ENCODE measurements around the gene IL1RAPL2.
A peak's percentile ranks its signal among the peaks of the same experiment; 100 is the strongest.
"Not testable (repeated sequence)": the region's sequence is repeated elsewhere in the genome, so short reads cannot be mapped to it uniquely, and the experiment has no call there.

The IL1RAPL2 gene

DNA sequence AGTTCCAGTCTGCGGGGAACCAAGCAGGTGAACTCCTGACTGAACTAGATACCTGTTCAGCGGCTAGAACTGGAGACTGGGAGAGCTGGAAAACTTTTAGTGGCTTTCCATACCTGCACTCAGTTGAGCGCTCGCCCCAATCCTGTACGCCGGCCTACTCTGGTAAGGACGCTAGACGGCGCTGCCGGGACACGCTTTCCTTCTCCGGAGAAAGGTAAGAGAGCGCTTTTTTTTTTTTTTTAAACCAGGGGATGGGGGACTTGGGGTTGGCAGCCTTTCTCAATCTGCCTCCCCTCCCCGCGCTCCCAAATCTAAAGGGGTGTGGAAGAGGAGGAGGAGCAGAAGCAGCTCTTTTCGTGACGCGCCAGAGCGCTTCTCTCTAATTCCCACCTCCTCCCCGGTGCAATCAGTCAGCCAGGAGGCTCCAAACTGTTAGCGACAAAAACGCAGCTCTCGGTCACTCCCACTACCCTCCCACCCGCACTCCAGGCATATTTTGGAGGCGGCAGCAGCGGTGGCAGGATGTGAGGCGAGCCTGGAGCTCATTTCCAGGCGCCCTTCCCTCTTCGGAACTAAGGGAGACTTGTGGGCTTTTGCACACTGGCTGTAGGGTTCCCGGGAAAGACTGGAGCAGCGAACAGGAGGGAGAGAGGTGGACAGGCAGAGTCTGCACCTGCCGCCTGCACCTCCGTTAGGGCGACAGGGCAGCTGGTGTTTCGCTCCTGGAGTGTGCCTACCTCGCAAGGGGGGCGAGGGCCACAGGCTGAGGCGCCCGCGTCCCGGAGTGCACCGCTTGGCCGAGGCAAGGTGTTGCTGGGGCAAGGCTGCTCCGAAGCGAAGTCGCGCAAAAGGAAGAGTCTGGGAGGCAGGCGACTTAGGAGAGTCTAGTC is at the start of gene IL1RAPL2:
IL1RAPL2 (plus strand) TSS at position 409 of the 890 bp plus-strand sequence.
- peak; percentile 4 to 6 for DNase-seq

DNA sequence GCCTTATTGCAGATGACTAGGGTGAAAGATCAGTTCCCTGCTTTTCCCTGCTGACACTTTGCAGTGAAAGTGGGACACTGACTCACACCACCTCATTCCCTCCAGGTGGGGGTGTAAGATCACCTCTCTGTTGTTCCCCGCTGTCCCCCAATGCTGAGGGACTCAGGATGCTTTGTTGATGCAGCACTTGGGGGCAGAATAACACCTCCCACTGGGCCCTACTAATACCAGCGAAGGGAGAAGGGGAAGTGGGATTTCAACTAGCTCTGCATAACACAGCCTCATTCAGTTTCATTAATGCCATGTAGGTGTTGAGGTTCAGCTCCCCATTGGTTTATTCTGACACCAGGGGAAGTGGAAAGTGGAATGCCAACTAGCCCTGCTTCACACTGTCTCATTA is 43.6 kb upstream of the IL1RAPL2 start:
- no peak for DNase-seq

DNA sequence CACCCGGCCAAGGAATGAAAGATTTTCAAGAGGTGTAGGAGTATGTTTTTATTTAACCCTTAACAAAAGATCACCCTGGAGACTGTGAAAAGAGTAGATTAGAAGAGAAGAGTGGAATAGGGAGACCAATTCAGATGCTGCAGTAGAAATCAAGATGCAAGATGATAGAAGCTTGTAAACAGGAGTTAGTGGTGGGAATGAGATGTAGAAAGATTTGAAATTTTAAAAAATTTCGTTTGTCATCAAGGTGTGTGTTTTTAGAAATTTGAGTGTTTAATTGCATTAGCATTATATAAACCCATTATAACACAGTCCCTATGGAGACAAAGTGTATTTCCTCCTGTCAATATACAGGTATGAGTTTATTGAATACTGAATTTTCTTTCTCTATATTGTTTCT is 42.1 kb upstream of the IL1RAPL2 start:
- DNase-seq = no peak

DNA sequence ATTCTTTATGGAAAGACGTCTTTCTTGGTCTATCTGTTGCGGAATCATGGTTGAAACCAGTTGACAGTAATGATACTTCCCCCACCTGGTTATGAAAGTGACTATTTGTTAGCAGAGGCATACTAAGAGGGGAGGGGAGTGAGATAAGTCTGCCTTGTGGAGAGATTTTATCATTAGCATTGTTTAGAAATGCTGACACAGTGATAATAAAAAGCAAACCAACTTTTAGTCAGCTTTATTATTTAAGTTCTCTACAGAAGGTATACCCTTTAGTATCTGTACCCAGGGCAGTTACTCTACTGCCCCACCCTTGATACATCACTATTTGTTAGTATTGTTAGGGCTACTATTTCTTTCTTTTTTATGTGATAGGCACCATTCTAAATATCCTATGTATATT is 26.9 kb upstream of the IL1RAPL2 start:
- no peak for DNase-seq

DNA sequence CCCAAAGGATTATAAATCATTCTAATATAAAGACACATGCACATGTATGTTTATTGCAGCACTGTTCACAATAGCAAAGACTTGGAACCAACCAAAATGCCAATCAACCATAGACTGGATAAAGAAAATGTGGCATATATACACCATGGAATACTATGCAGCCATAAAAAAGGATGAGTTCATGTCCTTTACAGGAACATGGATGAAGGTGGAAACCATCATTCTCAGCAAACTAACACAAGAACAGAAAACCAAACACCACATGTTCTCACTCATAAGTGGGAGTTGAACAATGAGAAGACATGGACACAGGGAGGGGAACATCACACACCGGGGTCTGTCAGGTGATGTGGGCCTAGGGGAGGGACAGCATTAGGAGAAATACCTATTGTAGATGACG is 23.6 kb upstream of the IL1RAPL2 start:
- not testable (repeated sequence) for DNase-seq

DNA sequence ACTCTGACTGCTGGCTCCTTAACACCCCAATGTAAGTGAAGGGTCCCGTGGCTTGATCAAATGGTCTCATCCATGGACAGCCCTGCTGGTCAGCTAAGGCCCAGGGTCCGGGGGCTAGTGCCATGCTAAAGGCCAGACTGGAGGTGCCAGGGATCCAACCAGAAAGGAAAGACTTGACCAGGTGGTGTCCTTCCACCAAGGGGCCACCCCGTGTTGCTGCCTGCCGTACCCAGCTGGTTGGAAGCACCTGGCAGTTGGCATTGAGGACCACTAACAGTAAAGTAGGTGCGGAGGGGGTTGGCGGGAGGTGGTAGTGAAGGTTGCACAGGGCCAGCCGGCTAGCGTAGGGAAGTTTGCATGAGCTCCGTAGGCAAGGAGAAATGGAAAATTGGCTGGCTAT is 1.7 kb upstream of the IL1RAPL2 start:
- no peak for DNase-seq

DNA sequence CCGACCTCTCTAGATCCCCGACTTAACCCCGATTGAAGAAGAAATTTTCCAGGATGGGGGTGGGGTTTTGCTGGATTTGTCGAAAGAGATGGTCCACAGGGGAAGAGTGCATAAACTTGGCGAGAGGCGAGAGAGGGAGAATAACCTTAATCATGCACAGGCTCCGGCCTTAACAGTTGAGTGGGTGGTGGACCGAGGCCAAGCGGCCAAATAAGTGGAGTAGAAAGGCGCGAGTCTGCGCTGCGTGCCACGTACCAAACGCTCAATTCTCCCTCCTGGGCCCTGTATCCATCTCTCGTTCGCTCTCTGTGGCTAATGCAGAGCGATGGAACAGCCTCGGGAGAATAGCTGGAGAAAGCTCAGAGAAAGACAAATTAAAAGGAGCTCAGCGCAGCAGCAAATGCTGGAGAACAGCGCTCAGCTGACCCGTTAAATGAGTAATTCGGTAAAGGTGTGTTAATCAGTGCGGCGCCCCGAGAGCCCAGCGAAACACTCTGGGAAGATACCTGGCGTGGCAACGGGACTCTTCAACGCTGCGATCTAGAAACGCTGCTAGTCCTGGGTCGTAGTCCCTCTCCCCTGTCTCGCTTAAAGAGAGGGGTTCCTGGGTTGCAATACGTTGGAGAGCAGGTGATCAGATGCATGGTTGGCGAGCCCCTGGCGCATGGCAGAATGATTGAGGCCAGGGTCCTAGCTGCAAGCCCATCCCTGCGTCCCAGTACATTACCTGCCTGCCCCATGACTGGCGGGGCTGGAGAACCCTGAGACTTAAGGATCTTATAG is 887 bp upstream of the IL1RAPL2 start:
- DNase-seq = no peak

DNA sequence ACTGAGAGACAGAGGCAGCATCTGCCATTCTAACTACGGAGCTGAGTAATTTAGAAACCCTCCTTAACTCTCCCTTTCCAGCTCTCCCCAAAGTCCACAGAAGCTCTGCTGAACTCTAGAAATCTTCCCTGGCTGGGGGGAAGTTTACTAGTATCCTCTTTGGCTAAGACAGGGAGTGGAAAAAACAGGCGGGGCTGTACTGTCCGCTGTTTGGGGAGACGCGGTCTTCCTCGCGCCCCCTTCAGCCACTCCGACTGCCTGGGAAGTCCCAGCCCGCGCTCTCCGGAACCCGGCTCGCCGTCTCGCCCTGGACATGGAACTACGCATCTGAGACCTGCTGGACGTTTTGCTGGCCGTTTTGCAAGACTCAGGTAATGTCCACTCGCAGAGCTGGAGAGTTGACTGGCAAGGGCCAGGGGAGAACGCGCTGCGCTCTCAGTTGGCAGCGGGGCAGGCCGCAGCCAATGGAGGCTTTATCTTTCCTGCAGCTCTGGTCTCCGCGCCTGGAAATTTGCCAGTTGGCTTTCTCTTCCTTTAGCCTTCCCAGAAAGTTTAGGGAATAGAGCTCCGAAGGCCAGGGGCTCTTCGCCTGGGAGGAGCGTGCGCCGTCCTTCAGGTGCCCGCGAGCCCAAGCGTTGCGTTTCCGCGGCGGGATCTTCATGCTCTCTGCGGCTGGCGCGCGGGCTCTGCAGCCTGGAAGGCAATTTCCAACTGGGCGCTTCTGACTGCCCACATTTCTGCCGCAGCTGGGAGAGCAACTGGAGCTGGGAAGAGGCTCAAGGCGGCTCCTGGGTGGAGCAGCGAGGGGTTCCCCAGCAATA is 892 bp downstream of the IL1RAPL2 start:
- DNase-seq = no peak

DNA sequence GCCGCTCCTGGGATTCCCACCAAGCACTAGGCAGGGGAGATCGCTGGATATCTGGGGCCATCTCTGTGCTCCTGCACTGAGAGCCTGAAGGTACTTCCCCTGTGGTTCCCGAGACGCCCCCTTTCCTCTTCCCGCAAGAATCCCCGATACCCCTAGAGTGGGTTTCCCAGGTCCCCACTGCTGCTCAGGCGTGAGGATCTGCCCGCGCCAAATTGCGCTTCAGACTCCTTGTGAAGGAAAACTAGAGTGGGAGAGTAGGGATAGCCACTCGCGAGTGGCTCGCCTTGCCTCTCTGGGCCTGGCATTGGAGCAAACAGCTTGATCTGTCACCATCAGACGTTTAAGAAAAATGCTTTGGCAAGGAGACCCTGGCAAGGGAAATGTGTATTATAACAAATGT is 1.5 kb downstream of the IL1RAPL2 start:
- no peak for DNase-seq

DNA sequence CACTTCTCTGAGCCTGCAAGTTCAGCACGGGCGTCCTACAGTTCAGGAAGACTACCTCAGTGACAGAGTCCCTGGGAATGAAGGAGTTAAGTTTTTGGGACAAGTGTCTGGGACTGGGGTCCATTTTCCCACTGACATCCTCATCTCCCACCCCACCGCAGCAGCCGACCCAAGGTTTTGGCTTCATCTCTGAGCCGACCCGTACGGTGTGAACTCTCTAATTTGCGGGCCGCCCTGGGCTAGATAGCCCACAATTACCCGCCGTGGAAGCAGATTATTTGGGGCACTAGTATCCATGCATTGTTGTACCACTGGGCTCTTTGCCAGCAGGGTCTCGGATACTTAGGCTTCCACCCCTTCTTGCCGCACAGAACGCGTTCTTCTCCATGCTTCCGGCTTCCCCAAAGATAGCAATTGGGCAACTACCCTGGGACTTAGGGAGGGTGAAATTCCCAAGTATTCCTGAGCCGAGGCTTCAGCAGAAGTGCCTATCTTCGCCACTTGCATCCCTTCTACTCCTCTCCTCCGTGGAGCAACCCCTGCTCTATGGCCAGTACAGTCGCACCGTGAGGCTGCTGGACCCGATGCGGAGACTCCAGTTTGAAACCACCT is 2.4 kb downstream of the IL1RAPL2 start:
- DNase-seq = no peak

DNA sequence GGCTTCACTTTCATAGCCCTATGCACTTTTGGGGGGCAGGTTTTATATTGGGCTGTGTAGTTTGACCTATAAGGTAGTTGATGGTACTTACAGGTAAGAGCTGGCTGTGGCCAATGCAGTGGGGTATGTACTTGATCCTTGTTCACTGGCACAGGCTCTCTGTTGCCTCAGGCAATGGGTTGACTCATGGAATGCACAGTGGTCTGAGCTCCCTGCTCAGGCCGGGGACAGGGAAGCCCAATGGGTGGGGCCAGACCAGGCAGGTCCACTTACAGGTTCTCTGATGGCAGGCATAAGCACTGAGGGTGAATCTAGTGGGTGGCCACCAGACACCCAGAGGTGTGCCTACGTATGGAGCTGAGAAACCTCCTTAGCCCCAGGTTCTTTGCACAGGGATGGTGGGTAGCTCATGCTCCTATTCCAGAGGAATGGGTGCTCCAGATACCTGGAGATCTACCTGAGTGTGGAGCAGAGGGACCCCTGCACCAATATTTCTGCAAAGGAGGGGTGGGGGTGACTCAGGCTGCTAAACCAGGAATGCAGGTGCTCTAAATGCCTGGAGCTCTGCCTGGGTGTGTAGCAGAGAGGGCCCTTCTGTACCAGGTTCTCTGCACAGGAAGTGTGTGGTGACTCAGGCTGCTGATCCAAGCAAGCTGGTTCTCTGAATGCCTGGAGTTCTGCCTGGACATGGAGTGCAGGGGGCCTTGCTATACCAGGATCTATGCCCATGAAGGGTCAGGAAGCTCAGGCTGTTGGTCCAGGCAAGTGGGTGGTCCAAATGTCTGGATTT is 52.3 kb downstream of the IL1RAPL2 start:
- DNase-seq = no peak

DNA sequence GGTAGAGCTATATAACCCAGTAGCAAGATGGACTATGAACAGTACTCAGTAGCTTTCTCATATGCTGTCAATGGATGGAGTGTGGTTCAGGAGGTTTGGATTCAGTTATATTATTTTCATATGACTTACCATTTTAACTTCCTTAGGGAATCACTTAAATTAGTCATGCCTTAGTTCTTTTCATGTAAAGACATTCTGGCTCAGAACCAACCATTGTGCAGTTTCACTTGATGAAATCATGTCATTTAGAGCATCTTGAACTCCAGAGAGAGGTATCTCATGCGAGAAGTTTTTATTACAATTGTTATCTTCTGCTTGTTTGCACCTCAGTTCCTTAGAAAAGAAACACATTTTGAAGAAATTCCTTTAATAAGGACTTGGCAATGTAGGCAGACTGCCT is 55.8 kb downstream of the IL1RAPL2 start:
- no peak for DNase-seq

DNA sequence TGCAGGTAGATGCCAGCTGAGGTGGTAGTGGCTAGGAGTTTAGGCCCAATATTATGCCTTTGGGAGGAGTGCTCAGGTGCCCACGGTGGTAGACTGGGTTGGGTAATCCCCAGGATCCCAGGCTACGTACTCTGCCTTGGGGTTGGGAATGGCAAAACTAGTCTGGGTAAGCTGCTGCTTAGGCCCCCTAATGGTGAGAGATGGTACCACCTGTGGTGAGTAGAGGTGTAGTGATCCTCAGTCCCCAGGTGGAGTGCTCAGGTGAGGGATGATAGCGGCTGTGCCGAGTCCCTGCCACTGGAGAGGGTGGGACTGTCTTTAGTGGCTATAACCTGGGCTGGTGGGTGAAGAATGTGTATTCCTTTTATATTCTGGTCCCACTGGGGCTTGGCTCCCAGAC is 75.2 kb downstream of the IL1RAPL2 start:
- no peak for DNase-seq

DNA sequence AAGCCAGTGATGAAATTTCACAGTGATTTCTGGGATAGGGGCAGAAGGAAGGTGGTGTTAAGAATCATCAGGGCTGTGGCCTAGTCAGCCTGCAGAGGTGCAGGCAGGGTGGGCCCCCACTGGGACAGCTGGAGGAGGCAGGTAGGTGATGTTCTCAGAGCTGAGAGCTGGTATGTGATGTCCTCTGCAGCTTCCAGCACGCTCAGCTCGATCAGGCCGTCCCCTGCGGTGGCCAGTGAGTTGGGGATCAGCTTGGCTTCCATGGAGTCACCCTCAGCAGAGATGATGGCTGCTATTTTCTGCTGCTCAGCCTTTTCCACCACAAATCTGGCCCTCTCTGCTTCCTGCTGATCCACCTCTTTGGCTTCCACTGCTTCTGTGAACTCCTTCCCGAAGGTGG is 81.1 kb downstream of the IL1RAPL2 start:
- no peak for DNase-seq

DNA sequence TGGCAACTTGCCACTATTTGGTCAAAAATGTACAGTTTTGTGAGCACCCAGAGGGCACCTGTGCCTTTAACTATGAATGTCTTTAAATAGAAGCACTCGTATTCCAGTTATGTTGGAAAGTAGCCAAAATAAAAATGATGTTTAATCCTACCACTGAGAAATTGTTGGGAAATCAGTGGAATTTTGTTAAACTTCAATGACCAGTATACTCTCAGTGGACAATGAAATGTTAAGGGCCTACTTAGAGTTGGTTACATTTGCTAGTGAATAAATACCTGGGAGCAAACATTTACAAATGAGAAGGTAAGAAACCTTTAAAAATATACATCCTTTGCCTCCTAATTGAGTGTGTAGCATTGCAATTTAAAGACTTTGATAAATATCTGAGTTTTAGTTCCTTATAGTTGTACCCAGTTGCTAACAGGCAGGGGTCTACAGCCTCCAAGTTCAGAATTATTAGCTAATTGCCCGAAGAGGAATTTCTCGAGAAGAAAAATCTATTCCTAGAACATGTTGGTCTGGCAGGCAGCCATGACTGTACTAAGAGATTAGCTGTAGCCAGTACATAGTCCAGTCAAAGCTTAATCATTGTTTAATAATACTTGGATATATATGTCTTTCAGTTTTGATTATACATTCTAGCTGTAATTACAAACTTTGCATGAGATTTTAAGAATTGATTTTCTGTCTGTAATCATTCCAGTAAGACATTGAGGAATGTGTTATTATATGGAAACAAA is 93.2 kb downstream of the IL1RAPL2 start:
- DNase-seq = no peak

DNA sequence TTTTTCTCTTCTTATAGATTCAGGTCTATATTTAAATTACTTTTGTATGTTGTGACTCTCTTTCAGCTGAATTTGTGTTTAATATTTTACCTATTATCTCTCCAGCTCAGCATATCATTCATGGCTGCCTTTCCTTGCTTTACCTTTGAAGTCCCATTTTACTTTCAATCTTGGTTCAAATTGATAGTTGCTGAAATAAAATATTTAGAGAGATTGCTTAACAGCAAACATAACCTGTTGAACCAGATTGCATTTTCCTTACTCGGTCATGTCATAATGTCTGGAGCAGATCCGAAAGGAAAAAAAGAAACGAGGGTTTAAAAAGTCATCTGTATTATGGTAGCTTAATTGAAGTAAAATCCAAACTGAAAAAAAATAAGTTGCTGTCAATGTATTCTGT is 94.1 kb downstream of the IL1RAPL2 start:
- DNase-seq = no peak

DNA sequence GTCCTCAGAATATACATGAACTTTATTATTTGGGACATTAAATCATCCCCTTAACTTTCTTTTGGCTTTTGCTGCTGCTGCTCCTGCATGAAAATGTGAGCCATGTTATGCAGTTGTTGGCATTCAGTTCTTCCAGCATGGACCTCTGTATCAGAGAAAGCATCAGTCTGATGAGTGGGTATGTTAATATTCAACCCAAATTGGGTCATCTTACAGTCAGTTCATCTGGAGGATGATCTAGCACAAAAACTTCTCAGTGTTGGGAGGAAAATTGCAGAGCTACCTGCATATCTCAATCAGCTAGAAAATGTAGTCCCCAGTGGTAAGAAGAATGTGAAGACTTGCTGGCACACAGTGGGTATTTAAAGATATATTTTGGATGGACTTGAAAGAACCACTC is 96.7 kb downstream of the IL1RAPL2 start:
- no peak for DNase-seq

DNA sequence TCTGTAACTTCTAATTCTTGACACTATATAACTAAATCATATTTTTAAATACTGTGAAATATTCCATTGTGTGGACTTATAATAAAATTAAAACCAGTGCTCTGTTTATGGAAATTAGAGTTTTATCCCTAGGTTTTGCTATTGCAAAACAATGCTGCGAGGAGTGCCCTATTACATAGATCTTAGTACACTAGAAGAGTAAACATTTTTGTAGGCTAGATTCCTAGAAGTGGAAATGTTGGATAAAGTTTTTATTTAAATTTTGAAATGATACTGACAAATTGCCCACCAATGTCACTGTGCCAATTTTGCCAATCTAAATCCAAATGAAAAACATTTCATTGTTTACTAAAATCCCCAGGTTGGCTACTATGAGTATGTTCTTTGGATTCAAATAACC is 99.7 kb downstream of the IL1RAPL2 start:
- DNase-seq = no peak

DNA sequence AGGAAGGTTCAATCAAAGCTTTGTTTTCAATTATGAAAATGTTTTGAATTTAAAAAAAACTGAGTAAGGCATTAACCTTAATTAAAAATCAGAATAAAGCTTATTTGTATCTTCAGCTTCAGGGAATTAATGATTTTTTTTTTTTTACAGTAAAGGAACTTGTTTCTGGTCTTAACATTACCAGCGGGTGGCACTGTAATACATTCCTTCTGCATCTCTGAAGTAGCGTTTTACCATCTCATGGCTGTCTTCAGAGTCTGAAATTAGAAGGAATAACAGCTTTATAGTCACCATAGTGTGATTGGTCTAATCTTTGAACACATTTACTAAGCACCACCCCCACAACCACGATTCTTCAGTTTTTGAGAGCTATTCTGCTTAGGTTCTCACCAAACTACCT is 102.6 kb downstream of the IL1RAPL2 start:
- no peak for DNase-seq

DNA sequence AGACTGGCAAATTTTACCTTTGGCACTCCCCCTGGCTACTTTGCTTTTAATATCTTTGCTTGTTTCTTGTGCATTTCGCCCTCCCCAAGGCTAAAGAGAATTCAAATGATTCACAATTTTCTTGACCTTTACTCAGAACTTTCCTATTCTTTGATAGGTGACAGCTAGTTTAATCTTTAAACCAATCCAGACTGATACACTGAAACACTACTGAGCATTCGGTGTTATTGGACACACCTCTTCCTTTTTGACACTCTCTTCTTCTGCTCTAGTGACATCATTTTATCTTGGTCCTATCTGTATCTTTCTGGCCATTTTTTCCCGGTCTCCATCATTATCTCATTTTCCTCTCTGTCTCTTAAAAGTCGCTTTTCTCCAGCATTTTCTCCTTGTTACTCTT is 103.1 kb downstream of the IL1RAPL2 start:
- no peak for DNase-seq

DNA sequence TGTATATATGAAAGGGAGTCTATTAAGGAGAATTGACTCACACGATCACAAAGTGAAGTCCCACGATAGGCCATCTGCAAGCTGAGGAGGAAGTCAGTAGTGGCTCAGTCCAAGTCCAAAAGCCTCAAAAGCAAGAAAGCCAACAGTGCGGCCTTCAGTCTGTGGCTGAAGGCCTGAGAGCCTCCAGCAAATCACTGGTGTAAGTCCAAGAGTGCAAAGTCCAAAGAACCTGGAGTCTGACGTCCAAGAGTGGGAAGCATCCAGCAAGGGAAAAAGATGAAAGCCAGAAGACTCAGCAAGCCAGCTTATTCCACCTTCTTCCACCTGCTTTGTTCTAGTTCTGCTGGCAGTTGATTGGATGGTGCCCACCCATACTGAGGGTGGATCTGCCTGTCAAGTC is 104.1 kb downstream of the IL1RAPL2 start:
- no peak for DNase-seq

Measured in NCI-H1930 (cell line).